ENCODE data around the gene RPL27A. TPM values are rescaled to one million over a fixed set of nuclear protein-coding genes. Genes with fewer than 3 reads are reported as not detected.

RPL27A gene
- total RNA-seq, 1 experiment from 2014 or later: 560 TPM

DNA sequence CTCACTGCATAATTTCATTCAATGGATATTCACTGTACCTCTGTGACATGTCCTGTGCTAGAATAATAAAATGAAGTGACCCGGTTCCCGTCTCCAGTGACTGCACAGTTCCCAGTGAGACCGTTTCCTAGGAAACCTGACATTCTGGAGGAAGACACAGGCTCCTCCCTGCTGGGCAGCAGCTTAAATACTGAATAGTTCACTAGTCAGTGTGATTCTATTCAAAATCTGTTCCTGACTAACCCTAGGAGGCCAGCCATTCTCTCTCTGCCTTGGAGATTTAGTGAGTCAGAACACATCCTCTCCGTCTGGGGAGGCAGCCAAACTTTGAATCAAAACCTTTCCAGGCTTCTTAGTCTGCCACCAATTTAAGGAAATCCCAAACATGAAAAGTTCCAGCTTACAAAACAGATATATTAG, 11.4 kb upstream of the RPL27A start:
- H3K4me2 ChIP-seq: no peak overlapping the region
- POLR2A ChIA-PET (ENCODE audit: unreplicated experiment): no interaction called here
- H3K4me1 ChIP-seq (replicated peaks; ENCODE audit: insufficient read depth): no peaks in the 10 kb centered on the region
- H3K9me2 ChIP-seq (ENCODE audit: insufficient read depth): no peaks in the 10 kb centered on the region
- no TSS peak for BruUV-seq (replicated peaks)
- H3F3A ChIP-seq (ENCODE audit: insufficient read depth, low read depth): no peaks in the 10 kb centered on the region
- H3K9me3 ChIP-seq (ENCODE audit: insufficient read depth, low read depth): no peaks in the 10 kb centered on the region
- no peak overlapping the region for H3K4me3 ChIP-seq
- intact Hi-C loops (cut with micrococcal nuclease; ENCODE audit: unreplicated experiment): no loop called here
- no peaks in the 10 kb centered on the region for H3K79me2 ChIP-seq (ENCODE audit: low read depth)
- H3K36me3 ChIP-seq (ENCODE audit: low read depth): no peaks in the 10 kb centered on the region
- no peak overlapping the region for H3K27ac ChIP-seq
- H4K20me1 ChIP-seq (ENCODE audit: insufficient read depth): no peaks in the 10 kb centered on the region
- no peaks in the 10 kb centered on the region for H3K27me3 ChIP-seq (ENCODE audit: insufficient read depth, low read depth)
- no peak overlapping the region for H2AFZ ChIP-seq
- no peak for TF ChIP-seq EZH2 (IDR thresholded peaks at IDR 0.05; ENCODE audit: low read depth)
- CTCF ChIA-PET: no interaction called here
- DNase-seq: no peak

DNA sequence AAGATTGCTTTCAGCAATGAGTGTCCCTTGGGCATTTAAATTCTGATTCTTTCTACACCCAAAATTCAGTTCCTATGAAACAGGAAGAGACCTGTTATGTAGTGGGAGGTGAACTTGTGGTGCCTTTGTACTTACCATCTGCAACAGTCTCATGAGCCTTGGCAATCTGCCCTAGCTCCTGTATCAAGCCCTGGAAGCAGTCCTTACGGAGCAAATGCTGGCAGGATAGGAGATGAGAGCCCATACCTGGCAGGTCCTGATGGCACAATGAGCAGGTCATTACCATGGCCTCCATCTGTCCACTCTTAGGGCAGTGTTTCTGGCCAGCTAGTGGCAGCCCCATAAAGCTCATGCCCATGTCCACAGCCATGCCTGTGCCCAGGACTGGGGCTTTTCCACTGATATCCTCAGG, 10.9 kb upstream of the RPL27A start:
- intact Hi-C loops (cut with micrococcal nuclease; ENCODE audit: unreplicated experiment): no loop called here
- DNase-seq: no peak

DNA sequence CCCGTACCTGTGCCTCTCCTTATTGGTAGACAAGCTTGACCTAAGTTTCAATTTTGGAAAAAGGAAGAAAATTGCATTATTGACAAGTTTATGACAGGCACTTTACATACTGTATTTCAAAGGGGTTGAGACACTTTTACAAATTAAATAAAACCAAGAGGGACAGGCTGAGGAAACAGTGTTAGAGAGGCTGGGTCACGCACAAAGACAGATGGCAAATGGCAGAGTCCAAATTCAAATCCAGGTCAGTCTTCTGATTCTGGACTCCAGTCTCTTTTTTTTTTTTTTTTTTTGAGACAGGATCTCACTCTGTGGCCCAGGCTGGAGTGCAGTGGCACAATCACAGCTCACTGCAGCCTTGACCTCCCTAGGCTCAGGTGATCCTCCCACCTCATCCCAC, 10.2 kb upstream of the RPL27A start:
- H3K9me2 ChIP-seq (ENCODE audit: insufficient read depth): no peaks in the 10 kb centered on the region
- no peaks in the 10 kb centered on the region for H3K4me1 ChIP-seq (replicated peaks; ENCODE audit: insufficient read depth)
- DNase-seq: no peak
- CTCF ChIA-PET: no interaction called here
- H3K36me3 ChIP-seq (ENCODE audit: low read depth): no peaks in the 10 kb centered on the region
- no peaks in the 10 kb centered on the region for H3F3A ChIP-seq (ENCODE audit: insufficient read depth, low read depth)
- no peaks in the 10 kb centered on the region for H3K27me3 ChIP-seq (ENCODE audit: insufficient read depth, low read depth)
- TF ChIP-seq, protein P1, sequence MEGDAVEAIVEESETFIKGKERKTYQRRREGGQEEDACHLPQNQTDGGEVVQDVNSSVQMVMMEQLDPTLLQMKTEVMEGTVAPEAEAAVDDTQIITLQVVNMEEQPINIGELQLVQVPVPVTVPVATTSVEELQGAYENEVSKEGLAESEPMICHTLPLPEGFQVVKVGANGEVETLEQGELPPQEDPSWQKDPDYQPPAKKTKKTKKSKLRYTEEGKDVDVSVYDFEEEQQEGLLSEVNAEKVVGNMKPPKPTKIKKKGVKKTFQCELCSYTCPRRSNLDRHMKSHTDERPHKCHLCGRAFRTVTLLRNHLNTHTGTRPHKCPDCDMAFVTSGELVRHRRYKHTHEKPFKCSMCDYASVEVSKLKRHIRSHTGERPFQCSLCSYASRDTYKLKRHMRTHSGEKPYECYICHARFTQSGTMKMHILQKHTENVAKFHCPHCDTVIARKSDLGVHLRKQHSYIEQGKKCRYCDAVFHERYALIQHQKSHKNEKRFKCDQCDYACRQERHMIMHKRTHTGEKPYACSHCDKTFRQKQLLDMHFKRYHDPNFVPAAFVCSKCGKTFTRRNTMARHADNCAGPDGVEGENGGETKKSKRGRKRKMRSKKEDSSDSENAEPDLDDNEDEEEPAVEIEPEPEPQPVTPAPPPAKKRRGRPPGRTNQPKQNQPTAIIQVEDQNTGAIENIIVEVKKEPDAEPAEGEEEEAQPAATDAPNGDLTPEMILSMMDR (conservative IDR thresholded peaks at IDR 0.05): no peak
- no peak for TF ChIP-seq EZH2 (IDR thresholded peaks at IDR 0.05; ENCODE audit: low read depth)
- intact Hi-C loops (cut with micrococcal nuclease; ENCODE audit: unreplicated experiment): no loop called here
- H3K27ac ChIP-seq: no peak overlapping the region
- H4K20me1 ChIP-seq (ENCODE audit: insufficient read depth): no peaks in the 10 kb centered on the region
- no peak overlapping the region for H3K4me2 ChIP-seq
- no peak overlapping the region for H2AFZ ChIP-seq
- H3K79me2 ChIP-seq (ENCODE audit: low read depth): no peaks in the 10 kb centered on the region
- no TSS peak for BruUV-seq (replicated peaks)
- no peaks in the 10 kb centered on the region for H3K9me3 ChIP-seq (ENCODE audit: insufficient read depth, low read depth)
- POLR2A ChIA-PET (ENCODE audit: unreplicated experiment): no interaction called here
- H3K4me3 ChIP-seq: no peak overlapping the region

More for the DNA sequence above, 10.9 kb upstream of the RPL27A start:
- POLR2A ChIA-PET (ENCODE audit: unreplicated experiment): no interaction called here
- TF ChIP-seq EZH2 (IDR thresholded peaks at IDR 0.05; ENCODE audit: low read depth): no peak
- TF ChIP-seq, protein P1 (conservative IDR thresholded peaks at IDR 0.05): no peak
- H3K36me3 ChIP-seq (ENCODE audit: low read depth): no peaks in the 10 kb centered on the region
- H3K4me2 ChIP-seq: no peak overlapping the region
- no peaks in the 10 kb centered on the region for H3K9me2 ChIP-seq (ENCODE audit: insufficient read depth)
- no peak overlapping the region for H3K27ac ChIP-seq
- H3K79me2 ChIP-seq (ENCODE audit: low read depth): no peaks in the 10 kb centered on the region
- CTCF ChIA-PET: no interaction called here
- H3K27me3 ChIP-seq (ENCODE audit: insufficient read depth, low read depth): no peaks in the 10 kb centered on the region
- H2AFZ ChIP-seq: no peak overlapping the region
- no peaks in the 10 kb centered on the region for H3K4me1 ChIP-seq (replicated peaks; ENCODE audit: insufficient read depth)
- H4K20me1 ChIP-seq (ENCODE audit: insufficient read depth): no peaks in the 10 kb centered on the region
- no TSS peak for BruUV-seq (replicated peaks)
- H3K4me3 ChIP-seq: no peak overlapping the region
- H3F3A ChIP-seq (ENCODE audit: insufficient read depth, low read depth): no peaks in the 10 kb centered on the region
- H3K9me3 ChIP-seq (ENCODE audit: insufficient read depth, low read depth): no peaks in the 10 kb centered on the region

DNA sequence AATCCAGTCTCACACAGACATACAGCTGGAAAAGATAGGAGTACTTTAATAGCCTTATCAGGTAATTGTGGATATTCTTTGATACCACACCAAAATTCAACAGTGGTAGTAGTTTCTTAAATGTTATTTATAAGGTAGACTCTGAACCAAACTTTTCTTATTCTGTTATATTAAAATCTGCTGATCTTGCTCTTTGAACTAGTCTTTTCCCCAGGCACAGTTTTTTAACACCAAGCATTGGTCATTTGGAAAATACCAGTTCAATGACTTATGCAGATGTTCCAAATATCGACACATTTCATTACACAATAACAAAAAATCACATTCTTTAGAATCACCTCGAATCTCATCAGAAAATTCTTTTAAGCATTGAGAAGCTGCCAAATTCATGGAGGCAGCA, 7.7 kb upstream of the RPL27A start:
- no peaks in the 10 kb centered on the region for H3K79me2 ChIP-seq (ENCODE audit: low read depth)
- H4K20me1 ChIP-seq (ENCODE audit: insufficient read depth): no peaks in the 10 kb centered on the region
- H3K27ac ChIP-seq: no peak overlapping the region
- no peaks in the 10 kb centered on the region for H3F3A ChIP-seq (ENCODE audit: insufficient read depth, low read depth)
- DNase-seq: no peak
- H3K9me2 ChIP-seq (ENCODE audit: insufficient read depth): no peaks in the 10 kb centered on the region
- ChIA-PET POLR2A (ENCODE audit: unreplicated experiment) (interaction anchor here (0.6 to 0.7 kb wide), 2 partner anchors 249 to 291 kb away, joined by 3 to 4 read pairs; no protein-coding TSS in a partner anchor), CTCF (no interaction called here)
- H2AFZ ChIP-seq: no peak overlapping the region
- no peak for TF ChIP-seq EZH2 (IDR thresholded peaks at IDR 0.05; ENCODE audit: low read depth)
- TF ChIP-seq, protein P1 (conservative IDR thresholded peaks at IDR 0.05): no peak
- BruUV-seq (replicated peaks): no TSS peak
- H3K9me3 ChIP-seq (ENCODE audit: insufficient read depth, low read depth): no peaks in the 10 kb centered on the region
- no peaks in the 10 kb centered on the region for H3K36me3 ChIP-seq (ENCODE audit: low read depth)
- intact Hi-C loops (cut with micrococcal nuclease; ENCODE audit: unreplicated experiment): no loop called here
- H3K4me3 ChIP-seq: no peak overlapping the region
- H3K4me2 ChIP-seq: no peak overlapping the region
- no peaks in the 10 kb centered on the region for H3K4me1 ChIP-seq (replicated peaks; ENCODE audit: insufficient read depth)
- no peaks in the 10 kb centered on the region for H3K27me3 ChIP-seq (ENCODE audit: insufficient read depth, low read depth)
